Activated CD4-positive, alpha-beta T cell treated with anti-CD3 and anti-CD28 coated beads, Interleukin-2, amount 50 U/mL, for 48 hours (primary cell): ENCODE data around the gene RNASEH2C.
"Not testable (repeated sequence)": the region's sequence is repeated elsewhere in the genome, so short reads cannot be mapped to it uniquely, and the experiment has no call there.

ENCODE experiments used
- DNase-seq, 2 experiments: peaks; one replicate each; pipeline ENCODE4 v3.0.0-alpha.2; 2020

Gene RNASEH2C

DNA sequence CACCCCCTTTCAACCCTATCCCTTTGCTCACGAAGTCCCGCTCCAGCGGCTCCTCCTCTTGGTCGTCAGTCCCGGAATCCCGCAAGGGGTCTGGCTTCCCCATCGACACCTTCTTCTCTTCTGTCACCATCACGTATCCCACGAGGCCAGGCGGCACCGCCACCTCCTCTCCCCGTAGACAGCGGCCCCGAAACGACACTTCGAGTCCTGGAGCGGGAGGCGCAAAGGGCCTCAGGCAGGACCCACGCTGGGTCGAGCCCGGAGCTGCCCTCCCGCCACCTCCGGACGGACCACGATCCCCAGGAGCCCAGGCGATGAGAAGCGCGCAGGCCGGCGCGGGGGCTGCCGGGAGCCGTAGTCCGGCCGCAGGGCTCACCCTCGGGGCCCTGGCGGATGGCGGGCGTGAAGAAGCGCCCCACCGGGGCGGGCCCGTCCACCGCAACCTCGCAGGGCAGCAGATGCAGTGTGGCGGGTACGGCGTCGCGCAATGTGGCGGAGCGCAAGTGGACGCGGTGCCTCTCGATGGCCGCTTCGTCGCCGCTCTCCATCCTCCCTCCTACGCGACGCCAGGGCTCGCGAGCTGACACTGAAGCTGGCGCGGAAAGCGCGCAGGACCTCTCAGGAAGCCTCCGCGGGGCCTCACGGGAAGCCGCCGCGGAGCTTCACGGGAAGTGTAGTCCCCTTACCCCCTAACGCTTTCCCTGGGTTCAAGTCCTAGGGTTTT lies at the start of gene RNASEH2C:
Gene RNASEH2C (minus strand): TSS at position 588 of the 724 bp plus-strand sequence. CDS start 40 bp downstream, at position 548.
- peak; percentile 82 to 85 for DNase-seq

GRCh38 chr11:65767806-65768205 lies 47.2 kb upstream of the RNASEH2C start:
- not testable (repeated sequence) for DNase-seq

DNA sequence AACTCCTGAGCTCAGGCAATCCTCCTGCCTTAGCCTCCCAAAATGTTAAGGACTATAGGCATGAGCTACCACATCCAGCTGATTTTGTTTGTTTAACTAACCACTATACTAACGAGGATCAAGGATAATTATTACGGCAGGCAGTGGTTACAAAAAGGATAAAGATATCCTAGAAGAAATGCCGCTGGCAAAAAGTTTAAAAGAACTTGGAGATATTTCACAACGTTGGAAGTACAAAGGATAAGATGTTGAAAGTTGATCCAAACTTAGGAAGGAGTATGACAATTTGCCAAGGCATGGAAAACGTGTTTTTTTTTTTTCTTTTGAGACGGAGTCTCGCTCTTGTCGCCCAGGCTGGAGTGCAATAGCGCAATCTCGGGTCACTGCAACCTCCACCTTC lies 46.8 kb upstream of the RNASEH2C start:
- no peak for DNase-seq

DNA sequence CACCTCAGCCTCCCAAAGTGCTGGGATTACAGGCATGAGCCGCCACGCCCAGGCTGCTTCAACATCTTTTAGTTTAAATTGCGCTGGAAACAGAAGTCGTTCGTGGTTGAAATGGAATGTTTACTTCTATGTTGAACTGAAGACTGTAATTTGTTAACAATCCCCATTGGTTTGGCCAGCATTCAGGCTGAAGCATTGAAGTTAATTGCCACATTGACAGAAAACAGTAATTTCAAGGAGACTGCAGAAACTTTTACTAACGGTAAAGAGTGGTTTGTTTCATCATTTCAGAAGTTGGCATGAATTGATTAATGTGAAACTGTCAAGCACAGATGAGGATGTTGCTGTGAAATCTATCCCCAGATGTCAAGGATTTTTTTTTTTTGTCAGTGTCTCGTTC lies 45.9 kb upstream of the RNASEH2C start:
- DNase-seq, result no peak

- no peak for DNase-seq
Observed at GRCh38 chr11:65764434-65764833, 43.8 kb upstream of the RNASEH2C start.

GRCh38 chr11:65762816-65763215 lies 42.2 kb upstream of the RNASEH2C start:
- DNase-seq, result not testable (repeated sequence)

DNA sequence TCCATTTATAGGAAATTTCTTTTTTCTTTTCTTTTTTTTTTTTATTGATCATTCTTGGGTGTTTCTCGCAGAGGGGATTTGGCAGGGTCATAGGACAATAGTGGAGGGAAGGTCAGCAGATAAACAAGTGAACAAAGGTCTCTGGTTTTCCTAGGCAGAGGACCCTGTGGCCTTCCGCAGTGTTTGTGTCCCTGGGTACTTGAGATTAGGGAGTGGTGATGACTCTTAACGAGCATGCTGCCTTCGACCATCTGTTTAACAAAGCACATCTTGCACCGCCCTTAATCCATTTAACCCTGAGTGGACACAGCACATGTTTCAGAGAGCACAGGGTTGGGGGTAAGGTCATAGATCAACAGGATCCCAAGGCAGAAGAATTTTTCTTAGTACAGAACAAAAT lies 41.6 kb upstream of the RNASEH2C start:
- not testable (repeated sequence) for DNase-seq

DNA sequence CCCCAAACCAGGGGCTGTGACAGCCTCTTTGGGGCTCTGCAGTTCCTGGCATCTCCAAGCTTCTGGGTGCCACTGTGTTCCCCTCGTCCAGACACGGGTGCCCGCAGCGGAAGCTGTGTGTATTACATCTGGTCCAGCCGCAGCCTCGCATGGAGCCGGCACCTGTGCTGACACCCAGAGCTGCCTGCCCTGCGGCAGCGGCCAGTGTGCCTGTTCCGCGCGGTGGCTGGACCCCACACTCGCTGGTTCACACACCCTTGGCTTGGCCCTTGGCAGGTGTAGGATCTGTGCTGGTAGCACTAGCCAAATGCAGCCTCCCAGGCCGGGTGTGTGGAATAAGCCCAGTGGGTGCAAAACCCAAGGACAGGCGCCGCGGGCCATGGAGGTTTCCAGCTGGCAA lies 24.5 kb upstream of the RNASEH2C start:
- no peak for DNase-seq

GRCh38 chr11:65744699-65745042 lies 24.1 kb upstream of the RNASEH2C start:
- DNase-seq, result no peak

- peak; percentile 23 to 35 for DNase-seq
Observed at GRCh38 chr11:65744026-65744698, 23.6 kb upstream of the RNASEH2C start.

DNA sequence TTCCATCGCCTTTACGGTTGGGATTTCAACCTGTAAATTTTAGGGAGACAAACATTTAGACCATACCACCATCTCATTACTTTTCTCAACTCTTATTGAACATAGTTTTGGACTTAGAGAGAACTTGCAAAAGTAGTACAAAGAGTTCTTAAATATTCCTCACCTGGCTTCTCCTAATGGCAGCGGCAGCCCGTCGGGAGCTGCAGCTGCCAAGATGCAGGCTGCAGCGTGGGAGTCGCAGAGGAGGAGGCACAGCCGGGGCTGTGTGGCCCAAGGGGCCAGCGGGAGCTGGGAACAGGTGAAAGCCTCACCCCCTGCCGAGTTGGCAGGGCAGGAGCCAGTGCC lies 23.1 kb upstream of the RNASEH2C start:
- DNase-seq, result no peak

DNA sequence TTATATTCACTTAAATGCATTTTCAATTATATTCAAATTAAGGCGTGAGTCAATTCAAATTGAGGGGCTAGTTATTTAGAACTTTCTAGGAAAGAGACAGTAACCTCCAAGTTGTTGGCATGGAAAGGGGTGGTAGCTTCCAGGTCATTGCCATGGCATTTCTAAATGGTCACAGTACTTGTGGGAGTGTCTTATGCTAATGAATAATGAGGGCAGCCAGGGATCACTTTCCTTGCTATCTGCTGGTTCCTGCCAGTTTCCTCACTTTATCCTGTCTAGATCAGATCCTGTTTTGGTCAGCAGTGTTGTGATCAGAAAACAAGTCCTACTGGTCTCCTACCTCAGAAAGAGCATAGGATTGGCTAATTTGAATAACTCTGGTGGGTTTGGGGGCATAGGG lies 21.8 kb upstream of the RNASEH2C start:
- DNase-seq, result no peak

GRCh38 chr11:65741185-65741584 lies 20.6 kb upstream of the RNASEH2C start:
- no peak for DNase-seq

DNA sequence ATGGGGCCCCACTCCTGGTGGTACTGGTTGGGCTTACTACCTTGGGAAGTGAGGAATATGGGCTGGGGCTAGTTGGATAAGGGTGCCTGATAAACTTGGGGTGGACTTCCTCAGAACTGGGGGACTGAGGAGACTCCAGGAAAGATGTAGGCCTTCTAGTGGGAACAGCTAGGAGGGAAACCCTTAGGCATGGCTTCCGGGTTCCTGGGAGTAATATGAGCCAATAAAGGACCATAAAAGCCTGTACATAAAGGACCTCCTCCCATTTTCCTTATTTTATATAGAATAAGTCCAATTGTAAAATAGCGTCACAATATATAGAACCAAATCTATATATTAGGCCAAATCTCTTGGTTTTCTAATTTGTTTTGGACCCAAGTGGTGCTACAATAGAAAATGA lies 18.4 kb upstream of the RNASEH2C start:
- DNase-seq, result no peak

DNA sequence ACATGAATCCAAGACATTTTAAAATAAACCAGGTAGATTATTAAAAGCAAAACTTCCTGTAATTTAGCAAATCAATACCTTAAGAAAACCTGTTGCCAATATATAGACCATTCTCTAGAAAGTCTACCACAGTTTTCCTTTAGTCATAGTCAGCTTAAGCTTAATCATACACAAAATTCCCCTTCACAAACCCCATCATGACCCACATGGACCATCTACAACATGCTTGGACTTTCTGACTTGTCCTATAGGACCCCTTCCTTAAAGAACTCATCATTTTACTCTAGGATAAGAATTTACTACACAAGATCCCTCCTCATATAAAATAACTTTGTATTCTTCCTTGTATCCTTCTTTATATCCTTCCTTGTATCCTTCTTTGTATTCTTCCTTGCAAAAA lies 16.2 kb upstream of the RNASEH2C start:
- no peak for DNase-seq

DNA sequence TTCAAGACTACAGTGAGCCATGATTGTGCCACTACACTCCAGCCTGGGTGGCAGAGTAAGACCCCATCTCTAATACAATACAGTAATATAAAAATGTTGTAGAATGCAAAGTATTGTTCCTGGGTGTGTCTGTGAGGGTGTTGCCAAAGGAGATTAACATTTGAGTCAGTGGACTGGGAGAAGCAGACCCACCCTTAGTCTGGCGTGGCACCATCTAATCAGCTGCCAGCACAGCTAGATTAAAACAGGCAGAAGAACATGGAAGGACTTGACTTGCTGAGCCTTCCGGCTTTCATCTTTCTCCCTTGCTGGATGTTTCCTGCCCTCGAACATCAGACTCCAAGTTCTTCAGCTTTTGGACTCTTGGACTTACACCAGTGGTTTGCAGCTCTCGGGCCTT lies 14.5 kb upstream of the RNASEH2C start:
- DNase-seq, result not testable (repeated sequence)

DNA sequence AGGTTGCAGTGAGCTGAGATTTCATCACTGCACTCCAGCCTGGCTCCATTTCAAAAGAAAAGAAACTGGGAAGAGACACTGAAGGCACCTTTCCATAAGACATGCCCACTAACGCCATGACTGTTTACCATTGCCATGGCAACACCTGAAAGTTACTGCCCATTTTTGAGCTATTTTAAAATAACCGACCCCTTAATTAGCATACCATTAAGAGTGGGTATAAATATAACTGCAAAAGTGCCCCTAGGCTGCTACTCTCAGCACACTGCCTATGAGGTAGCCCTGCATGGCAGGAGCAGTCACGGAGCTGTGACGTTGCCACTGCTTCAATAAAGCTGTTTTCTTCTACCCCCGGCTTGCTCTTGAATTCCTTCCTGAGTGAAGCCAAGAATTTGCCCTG lies 9.9 kb upstream of the RNASEH2C start:
- no peak for DNase-seq

DNA sequence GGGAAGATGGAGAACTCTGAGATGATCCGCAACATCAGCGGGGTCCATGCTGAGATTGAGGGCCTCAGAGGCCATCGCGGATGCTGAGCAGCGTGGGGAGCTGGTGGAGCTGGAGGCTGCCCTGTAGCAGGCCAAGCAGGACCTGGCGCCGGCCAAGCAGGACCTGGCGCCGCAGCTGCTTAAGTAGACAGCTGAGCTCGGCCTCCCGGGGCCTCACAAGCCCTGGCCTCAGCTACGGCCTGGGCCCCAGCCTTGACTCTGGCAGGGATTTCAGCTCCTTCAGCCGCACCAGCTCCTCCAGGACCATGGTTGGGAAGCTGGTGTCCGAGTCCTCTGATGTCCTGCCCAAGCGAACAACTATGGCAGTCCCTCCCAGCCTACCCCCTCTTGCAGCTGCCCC lies 7.3 kb upstream of the RNASEH2C start:
- no peak for DNase-seq

DNA sequence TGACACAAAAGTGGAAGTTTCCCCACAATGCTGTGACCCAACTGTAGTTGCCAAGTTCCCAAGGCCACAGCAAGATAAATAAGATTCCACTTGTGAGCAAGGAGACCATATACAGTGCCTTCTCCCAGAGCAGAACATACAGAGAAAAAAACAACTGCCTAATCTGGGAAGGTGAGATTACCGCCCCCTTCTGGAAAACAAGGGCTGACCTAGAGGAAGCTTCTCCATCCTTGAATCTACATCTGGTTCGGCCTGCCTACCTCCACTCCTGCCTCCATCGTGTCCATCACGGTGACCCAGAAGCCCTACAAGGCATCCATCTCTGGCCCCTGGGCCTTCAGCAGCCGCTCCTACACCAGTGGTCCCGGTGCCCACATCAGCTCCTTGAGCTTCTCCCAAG lies 6.1 kb upstream of the RNASEH2C start:
- no peak for DNase-seq

GRCh38 chr11:65722261-65722660 lies 1.7 kb upstream of the RNASEH2C start:
- DNase-seq, result no peak

- peak; percentile 39 to 52 for DNase-seq
Observed at GRCh38 chr11:65719871-65720210, 757 bp downstream of the RNASEH2C start.

- DNase-seq, result no peak
Observed at GRCh38 chr11:65718964-65719492, 1.6 kb downstream of the RNASEH2C start.

DNA sequence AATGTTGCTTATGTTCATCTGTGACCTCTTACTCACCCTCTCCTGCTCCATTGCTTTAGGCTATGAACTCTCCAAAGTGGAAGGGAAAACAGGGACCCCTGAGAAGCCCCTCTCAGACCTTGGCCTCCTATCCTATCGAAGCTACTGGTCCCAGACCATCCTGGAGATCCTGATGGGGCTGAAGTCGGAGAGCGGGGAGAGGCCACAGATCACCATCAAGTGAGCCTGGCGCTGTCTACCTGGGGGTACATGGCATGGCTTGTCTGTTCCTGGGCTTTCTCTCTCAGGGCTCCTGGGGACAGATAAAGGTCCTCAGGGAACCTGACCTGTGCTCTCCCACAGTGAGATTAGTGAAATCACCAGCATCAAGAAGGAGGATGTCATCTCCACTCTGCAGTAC lies 2.1 kb downstream of the RNASEH2C start:
- no peak for DNase-seq

DNA sequence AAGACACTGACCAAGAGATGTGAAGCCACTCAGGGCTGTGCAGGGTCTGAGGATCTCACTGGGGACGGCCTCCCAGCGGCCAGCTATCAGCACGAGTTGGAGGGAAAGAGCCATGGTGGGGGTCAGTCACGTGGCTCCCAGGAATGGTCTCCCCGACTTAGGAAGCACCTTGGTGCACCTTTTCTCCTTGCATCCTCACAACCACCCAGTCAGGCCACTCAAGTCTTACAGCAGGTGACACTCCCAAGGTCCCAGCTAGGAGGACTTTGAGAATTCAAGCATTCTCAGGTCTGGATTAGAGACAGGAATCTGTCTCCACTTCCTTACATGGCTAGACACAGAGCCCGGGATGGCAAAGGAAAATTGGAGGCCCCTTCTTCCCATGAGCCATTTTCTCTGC lies 2.7 kb downstream of the RNASEH2C start:
- no peak for DNase-seq
